Measurements from ENCODE around the gene RPL39. TPM values are rescaled to one million over a fixed set of nuclear protein-coding genes. Genes with fewer than 3 reads are reported as not detected.

RPL39 gene
- total and polyA plus RNA-seq, 10 of the 15 experiments (the other 5 are each of a cell fraction or from before 2014, with no cell fraction given), result 1,792 to 6,541 (median 3,667) TPM

DNA sequence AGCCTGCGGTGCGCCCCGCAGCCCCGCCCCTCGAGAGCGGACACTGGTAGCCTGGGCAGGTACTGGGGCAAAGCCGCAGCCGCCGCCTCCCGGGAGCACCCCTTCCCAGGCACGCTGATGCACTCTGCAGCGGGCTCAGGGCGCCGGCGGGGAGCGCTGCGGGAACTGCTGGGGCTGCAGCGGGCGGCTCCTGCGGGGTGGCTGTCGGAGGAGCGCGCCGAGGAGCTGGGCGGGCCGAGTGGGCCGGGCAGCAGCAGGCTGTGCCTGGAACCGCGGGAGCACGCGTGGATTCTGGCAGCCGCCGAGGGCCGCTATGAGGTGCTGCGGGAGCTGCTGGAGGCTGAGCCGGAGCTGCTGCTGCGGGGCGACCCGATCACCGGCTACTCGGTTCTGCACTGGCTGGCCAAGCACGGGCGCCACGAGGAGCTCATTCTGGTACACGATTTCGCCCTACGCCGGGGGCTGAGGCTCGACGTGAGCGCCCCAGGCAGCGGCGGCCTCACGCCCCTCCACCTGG, 32.6 kb downstream of the RPL39 start:
- Histone ChIP-seq H3K79me2 (ENCODE audit: control insufficient read depth, insufficient read depth, low read length) (no peaks in the 10 kb centered on the region; the same call in none of the 2 replicates), H2AFZ (ENCODE audit: control insufficient read depth, low read depth, low read length) (peak overlapping the region; percentile 51), H3K9ac (ENCODE audit: control insufficient read depth, insufficient read depth, low read length) (peak overlapping the region; percentile 31; the same call in 1 of the 2 replicates), H3K4me2 (ENCODE audit: control insufficient read depth, insufficient read depth) (peak overlapping the region; percentile 88), H3K4me3 (peak overlapping the region; percentile 64), H3K27ac (ENCODE audit: control insufficient read depth, insufficient read depth) (no peak overlapping the region), H4K20me1 (ENCODE audit: control insufficient read depth, insufficient read depth) (no peaks in the 10 kb centered on the region), H3K4me1 (ENCODE audit: control insufficient read depth, insufficient read depth, low read length) (peaks cover 44% of the 10 kb centered on the region), H3K27me3 (replicated peaks in 1 of 2; ENCODE audit: control insufficient read depth in 2 of 2, insufficient read depth in 2 of 2, low read length in 1 of 2) (no peaks in the 10 kb centered on the region), H3K36me3 (ENCODE audit: control insufficient read depth in 2 of 2, insufficient read depth in 2 of 2, low read length in 1 of 2) (no peaks in the 10 kb centered on the region), H3K9me3 (replicated peaks; ENCODE audit: control insufficient read depth, insufficient read depth, low read length) (no peaks in the 10 kb centered on the region; the same call in 2 of the 3 replicates)
- DNase-seq (ENCODE audit: low read depth, low spot score) (no peak), FAIRE-seq (no peak), ATAC-seq (peak; percentile 9)
- in situ Hi-C loops (cut with MboI) (no loop called here), intact Hi-C loops (cut with micrococcal nuclease; ENCODE audit: unreplicated experiment) (no loop called here)
- RAD21 ChIA-PET (ENCODE audit: unreplicated experiment), result interaction anchor here (0.7 to 12.8 kb wide), 13 partner anchors 16 to 155 kb away, joined by 3 to 128 read pairs (median 6); partner anchors contain the start of genes NDUFA1, RNF113A and RPL39
- SMC1A ChIA-PET (ENCODE audit: uncharacterized antibody, unreplicated experiment), result interaction anchor here (0.8 to 6.5 kb wide), 12 partner anchors 17 to 139 kb away, joined by 3 to 61 read pairs (median 4); partner anchors contain the start of genes RPL39 and UPF3B
- 41% methylated on average over 43 of the region's 54 CpGs for WGBS (ENCODE audit: insufficient coverage, insufficient replicate concordance, low lambda C conversion rate, missing lambda C conversion rate)
- POLR2A ChIA-PET, result interaction anchor here (1.1 to 7.7 kb wide), 12 partner anchors 15 to 153 kb away, joined by 3 to 42 read pairs (median 4); partner anchors contain the start of genes RPL39 and SEPTIN6
- no peak for TF ChIP-seq TCF7 (IDR thresholded peaks at IDR 0.05; ENCODE audit: borderline replicate concordance)
- TF ChIP-seq ZNF217 (IDR thresholded peaks at IDR 0.05), result no peak
- peak in 1 of 2 experiments; percentile 16; a peak in 1 of 4 replicates for TF ChIP-seq BHLHE40 (IDR thresholded peaks at IDR 0.05; ENCODE audit: borderline replicate concordance in 1 of 2, low read depth in 2 of 2, low read length in 1 of 2)
- TF ChIP-seq, protein P1, sequence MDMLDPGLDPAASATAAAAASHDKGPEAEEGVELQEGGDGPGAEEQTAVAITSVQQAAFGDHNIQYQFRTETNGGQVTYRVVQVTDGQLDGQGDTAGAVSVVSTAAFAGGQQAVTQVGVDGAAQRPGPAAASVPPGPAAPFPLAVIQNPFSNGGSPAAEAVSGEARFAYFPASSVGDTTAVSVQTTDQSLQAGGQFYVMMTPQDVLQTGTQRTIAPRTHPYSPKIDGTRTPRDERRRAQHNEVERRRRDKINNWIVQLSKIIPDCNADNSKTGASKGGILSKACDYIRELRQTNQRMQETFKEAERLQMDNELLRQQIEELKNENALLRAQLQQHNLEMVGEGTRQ (IDR thresholded peaks at IDR 0.05; ENCODE audit: borderline replicate concordance, low read depth, low read length), result no peak
- TF ChIP-seq, protein P2, sequence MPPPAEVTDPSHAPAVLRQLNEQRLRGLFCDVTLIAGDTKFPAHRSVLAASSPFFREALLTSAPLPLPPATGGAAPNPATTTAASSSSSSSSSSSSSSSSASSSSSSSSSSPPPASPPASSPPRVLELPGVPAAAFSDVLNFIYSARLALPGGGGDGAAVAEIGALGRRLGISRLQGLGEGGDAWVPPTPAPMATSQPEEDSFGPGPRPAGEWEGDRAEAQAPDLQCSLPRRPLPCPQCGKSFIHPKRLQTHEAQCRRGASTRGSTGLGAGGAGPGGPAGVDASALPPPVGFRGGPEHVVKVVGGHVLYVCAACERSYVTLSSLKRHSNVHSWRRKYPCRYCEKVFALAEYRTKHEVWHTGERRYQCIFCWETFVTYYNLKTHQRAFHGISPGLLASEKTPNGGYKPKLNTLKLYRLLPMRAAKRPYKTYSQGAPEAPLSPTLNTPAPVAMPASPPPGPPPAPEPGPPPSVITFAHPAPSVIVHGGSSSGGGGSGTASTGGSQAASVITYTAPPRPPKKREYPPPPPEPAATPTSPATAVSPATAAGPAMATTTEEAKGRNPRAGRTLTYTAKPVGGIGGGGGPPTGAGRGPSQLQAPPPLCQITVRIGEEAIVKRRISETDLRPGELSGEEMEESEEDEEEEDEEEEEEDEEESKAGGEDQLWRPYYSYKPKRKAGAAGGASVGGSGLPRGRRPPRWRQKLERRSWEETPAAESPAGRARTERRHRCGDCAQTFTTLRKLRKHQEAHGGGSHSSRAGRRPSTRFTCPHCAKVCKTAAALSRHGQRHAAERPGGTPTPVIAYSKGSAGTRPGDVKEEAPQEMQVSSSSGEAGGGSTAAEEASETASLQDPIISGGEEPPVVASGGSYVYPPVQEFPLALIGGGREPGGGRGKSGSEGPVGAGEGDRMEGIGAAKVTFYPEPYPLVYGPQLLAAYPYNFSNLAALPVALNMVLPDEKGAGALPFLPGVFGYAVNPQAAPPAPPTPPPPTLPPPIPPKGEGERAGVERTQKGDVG (CRISPR knock-in tag; IDR thresholded peaks at IDR 0.05), result no peak
- peak; percentile 45 for TF ChIP-seq IKZF1 (conservative IDR thresholded peaks at IDR 0.05)
- TF ChIP-seq LARP7 (IDR thresholded peaks at IDR 0.05), result 0 out of 2 replicates have a peak, but pooled peaks have one; percentile 38
- TF ChIP-seq, protein P3, sequence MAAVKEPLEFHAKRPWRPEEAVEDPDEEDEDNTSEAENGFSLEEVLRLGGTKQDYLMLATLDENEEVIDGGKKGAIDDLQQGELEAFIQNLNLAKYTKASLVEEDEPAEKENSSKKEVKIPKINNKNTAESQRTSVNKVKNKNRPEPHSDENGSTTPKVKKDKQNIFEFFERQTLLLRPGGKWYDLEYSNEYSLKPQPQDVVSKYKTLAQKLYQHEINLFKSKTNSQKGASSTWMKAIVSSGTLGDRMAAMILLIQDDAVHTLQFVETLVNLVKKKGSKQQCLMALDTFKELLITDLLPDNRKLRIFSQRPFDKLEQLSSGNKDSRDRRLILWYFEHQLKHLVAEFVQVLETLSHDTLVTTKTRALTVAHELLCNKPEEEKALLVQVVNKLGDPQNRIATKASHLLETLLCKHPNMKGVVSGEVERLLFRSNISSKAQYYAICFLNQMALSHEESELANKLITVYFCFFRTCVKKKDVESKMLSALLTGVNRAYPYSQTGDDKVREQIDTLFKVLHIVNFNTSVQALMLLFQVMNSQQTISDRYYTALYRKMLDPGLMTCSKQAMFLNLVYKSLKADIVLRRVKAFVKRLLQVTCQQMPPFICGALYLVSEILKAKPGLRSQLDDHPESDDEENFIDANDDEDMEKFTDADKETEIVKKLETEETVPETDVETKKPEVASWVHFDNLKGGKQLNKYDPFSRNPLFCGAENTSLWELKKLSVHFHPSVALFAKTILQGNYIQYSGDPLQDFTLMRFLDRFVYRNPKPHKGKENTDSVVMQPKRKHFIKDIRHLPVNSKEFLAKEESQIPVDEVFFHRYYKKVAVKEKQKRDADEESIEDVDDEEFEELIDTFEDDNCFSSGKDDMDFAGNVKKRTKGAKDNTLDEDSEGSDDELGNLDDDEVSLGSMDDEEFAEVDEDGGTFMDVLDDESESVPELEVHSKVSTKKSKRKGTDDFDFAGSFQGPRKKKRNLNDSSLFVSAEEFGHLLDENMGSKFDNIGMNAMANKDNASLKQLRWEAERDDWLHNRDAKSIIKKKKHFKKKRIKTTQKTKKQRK (IDR thresholded peaks at IDR 0.05; ENCODE audit: low read depth, low read length), result no peak
- TF ChIP-seq, protein P4, sequence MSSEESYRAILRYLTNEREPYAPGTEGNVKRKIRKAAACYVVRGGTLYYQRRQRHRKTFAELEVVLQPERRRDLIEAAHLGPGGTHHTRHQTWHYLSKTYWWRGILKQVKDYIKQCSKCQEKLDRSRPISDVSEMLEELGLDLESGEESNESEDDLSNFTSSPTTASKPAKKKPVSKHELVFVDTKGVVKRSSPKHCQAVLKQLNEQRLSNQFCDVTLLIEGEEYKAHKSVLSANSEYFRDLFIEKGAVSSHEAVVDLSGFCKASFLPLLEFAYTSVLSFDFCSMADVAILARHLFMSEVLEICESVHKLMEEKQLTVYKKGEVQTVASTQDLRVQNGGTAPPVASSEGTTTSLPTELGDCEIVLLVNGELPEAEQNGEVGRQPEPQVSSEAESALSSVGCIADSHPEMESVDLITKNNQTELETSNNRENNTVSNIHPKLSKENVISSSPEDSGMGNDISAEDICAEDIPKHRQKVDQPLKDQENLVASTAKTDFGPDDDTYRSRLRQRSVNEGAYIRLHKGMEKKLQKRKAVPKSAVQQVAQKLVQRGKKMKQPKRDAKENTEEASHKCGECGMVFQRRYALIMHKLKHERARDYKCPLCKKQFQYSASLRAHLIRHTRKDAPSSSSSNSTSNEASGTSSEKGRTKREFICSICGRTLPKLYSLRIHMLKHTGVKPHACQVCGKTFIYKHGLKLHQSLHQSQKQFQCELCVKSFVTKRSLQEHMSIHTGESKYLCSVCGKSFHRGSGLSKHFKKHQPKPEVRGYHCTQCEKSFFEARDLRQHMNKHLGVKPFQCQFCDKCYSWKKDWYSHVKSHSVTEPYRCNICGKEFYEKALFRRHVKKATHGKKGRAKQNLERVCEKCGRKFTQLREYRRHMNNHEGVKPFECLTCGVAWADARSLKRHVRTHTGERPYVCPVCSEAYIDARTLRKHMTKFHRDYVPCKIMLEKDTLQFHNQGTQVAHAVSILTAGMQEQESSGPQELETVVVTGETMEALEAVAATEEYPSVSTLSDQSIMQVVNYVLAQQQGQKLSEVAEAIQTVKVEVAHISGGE (CRISPR knock-in tag; IDR thresholded peaks at IDR 0.05), result no peak
- CTCF ChIA-PET, result interaction anchor here (0.8 to 7.1 kb wide), 8 partner anchors 10 to 242 kb away, joined by 3 to 78 read pairs (median 7); partner anchors contain the start of gene RPL39
- BruUV-seq (replicated peaks), result no TSS peak
